Measurements from ENCODE around the gene HARS1.
"Not testable (repeated sequence)": the region's sequence is repeated elsewhere in the genome, so short reads cannot be mapped to it uniquely, and the experiment has no call there.

Gene HARS1

GRCh38 chr5:140633501-140633900, 57.7 kb downstream of the HARS1 start:
- DNase-seq (ENCODE audit: low read depth in 2 of 3, low spot score in 1 of 3) = no peak

DNA sequence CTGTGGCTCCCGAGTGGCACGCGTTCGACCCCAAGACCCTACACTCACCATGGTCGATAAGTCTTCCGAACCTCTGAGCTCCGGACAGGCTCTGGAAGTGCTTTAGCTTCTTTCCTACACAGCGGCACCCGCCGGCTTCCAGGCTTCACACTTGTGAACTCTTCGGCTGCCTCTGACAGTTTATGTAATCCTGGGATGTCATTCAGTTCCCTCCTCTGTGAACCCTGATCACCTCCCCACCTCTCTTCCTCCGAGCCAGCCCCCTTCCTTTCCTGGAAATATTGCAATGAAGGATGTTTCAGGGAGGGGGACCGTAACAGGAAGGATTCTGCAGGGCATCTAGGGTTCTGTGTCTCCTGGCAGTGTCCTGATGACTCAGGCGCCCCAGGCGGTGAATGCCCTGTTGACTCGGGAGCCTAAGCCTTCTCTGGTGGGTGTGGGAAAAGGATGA, 58.1 kb downstream of the HARS1 start, which contains the start of gene CD14:
Gene CD14, minus strand, starts transcription at position 155 of the 451 bp plus-strand sequence. Its CDS starts 104 bp downstream, at position 51.
- no peak for DNase-seq (ENCODE audit: low read depth in 2 of 3, low spot score in 1 of 3)

DNA sequence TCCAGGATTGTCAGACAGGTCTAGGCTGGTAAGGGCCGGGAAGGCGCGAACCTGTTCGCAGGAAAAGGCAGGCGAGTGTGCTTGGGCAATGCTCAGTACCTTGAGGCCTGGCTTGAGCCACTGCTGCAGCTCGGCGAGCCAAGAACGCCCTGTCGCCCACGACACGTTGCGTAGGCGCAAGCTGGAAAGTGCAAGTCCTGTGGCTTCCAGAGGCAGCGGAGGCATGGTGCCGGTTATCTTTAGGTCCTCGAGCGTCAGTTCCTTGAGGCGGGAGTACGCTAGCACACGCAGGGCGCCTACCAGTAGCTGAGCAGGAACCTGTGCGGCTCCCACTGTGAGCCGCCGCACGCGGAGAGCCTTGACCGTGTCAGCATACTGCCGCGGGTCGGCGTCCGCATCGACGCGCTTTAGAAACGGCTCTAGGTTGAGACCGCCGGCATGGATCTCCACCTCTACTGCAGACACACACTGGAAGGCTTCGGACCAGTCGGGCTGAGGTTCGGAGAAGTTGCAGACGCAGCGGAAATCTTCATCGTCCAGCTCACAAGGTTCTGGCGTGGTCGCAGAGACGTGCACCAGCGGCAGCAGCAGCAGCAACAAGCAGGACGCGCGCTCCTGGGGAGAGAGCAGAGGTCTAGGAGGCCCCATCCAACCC, 58.7 kb downstream of the HARS1 start:
- DNase-seq (ENCODE audit: low read depth in 2 of 3, low spot score in 1 of 3) = peak; percentile 18 to 29 (median 27)

DNA sequence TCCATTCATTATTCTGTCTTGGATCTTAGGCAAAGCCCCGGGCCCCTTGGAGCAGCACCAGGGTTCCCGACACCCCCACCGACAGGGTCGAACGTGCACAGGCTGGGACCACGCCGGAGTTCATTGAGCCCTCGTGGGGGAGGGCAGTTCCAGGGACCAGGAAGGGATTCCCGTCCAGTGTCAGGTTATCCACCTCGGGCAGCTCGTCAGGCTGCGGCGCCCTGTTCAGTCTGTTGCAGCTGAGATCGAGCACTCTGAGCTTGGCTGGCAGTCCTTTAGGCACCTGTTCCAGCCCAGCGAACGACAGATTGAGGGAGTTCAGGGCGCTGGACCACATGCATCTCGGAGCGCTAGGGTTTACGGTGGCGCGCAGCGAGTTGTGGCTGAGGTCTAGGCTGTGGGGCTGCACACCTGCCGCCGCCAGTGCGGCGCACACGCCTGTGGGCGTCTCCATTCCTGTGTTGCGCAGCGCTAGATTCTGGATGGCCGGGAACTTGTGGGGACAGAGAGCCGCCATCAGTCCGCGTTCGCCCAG, 59.3 kb downstream of the HARS1 start:
- DNase-seq (ENCODE audit: low read depth in 2 of 3, low spot score in 1 of 3) = no peak

DNA sequence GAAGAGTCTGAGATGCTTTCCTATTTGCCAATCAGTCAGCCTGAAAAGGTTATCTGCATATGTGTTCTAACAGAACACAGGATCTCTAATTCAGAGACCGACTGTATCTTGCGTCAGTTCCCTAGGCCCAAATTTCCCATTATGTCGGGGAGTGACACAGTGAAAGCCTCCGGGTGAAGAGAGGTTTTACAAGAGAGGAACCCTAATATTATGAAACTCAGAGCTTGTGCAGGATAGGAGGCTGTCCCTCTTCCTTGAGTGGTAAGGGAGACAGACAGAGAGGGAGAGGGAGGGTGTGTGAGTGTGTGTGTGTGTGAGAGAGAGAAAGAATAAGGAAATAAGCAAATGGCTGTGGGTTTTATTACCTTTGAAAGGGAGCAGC, 60.1 kb downstream of the HARS1 start:
- DNase-seq (ENCODE audit: low read depth in 2 of 3, low spot score in 1 of 3) = no peak

GRCh38 chr5:140630292-140631035, 60.7 kb downstream of the HARS1 start:
- DNase-seq (ENCODE audit: low read depth in 2 of 3, low spot score in 1 of 3) = no peak

- no peak for DNase-seq (ENCODE audit: low read depth in 2 of 3, low spot score in 1 of 3)
Measured at GRCh38 chr5:140628711-140629110, 62.5 kb downstream of the HARS1 start.

- no peak for DNase-seq (ENCODE audit: low read depth in 2 of 3, low spot score in 1 of 3)
Measured at GRCh38 chr5:140627972-140628371, 63.2 kb downstream of the HARS1 start.

GRCh38 chr5:140624886-140625285, 66.3 kb downstream of the HARS1 start:
- DNase-seq (ENCODE audit: low read depth in 2 of 3, low spot score in 1 of 3) = not testable (repeated sequence)

Data from stimulated activated CD4-positive, alpha-beta T cell treated with anti-CD3 and anti-CD28 coated beads, Interleukin-12 subunit alpha, Interleukin-12 subunit beta, amount 100 ng/mL, for 48 hours (primary cell).